NT2/D1 (cell line): ENCODE data around the gene SPAG9.

Experiments
- SUZ12 ChIP-seq: IDR thresholded peaks from 2 replicates; pipeline ENCODE4 v1.6.1; 2011; ENCODE audit not compliant: insufficient read length, insufficient read depth; ENCODE audit errors: extremely low read depth
- YY1 ChIP-seq: IDR thresholded peaks from 2 replicates; pipeline ENCODE4 v1.6.1; 2011; ENCODE audit not compliant: insufficient read length, insufficient read depth

DNA sequence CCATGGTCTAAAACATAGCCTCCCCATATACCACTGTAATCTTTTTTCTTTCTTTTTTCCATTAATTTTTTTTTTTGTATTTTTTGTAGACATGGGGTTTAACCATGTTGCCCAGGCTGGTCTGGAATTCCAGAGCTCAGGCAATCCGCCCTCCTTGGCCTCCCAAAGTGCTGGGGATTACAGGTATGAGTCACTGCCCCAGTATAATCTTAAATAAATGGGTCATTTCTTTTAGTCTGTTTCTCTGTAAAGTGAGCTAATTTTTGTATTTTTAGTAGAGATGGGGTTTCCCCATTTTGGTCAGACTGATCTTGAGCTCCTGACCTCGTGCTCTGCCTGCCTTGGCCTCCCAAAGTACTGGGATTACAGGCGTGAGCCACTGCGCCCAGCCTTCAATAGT lies 27.0 kb upstream of the SPAG9 start:
- TF ChIP-seq SUZ12 (no peak), YY1 (no peak)
